Mesenchymal stem cell (in vitro differentiated cells and primary cell): Measurements from ENCODE around the gene TTC23L.

Experiments
- DNase-seq: peaks from one replicate; pipeline ENCODE4 v3.0.0-alpha.2; 2013
- H2AFZ ChIP-seq: one replicate; pipeline ENCODE4 v1.6.1; 2013; ENCODE audit warnings: low read depth, mild to moderate bottlenecking, control low read depth, inconsistent platforms, low read length, moderate library complexity
- H2AK5ac ChIP-seq: 2 replicates; pipeline ENCODE4 v1.6.1; 2013; ENCODE audit warnings: low read length, moderate library complexity, mild to moderate bottlenecking, inconsistent platforms; ENCODE audit not compliant: severe bottlenecking
- H2BK120ac ChIP-seq: one replicate; pipeline ENCODE4 v1.6.1; 2013; ENCODE audit warnings: low read depth, mild to moderate bottlenecking, inconsistent platforms, low read length, moderate library complexity
- H2BK12ac ChIP-seq, 2 experiments: one replicate each; pipeline ENCODE4 v1.6.1; 2013; ENCODE audit warnings: inconsistent platforms in 2 of 2, low read length in 2 of 2, mild to moderate bottlenecking in 2 of 2, moderate library complexity in 2 of 2, control low read depth in 1 of 2
- H2BK15ac ChIP-seq: one replicate; pipeline ENCODE4 v1.6.1; 2013; ENCODE audit warnings: mild to moderate bottlenecking, low read depth, inconsistent platforms; ENCODE audit not compliant: poor library complexity, severe bottlenecking
- H2BK5ac ChIP-seq: 2 replicates; pipeline ENCODE4 v1.6.1; 2013; ENCODE audit warnings: low read depth, mild to moderate bottlenecking, low read length, control low read depth, inconsistent platforms; ENCODE audit not compliant: poor library complexity, severe bottlenecking
- H3K14ac ChIP-seq, 2 experiments: one replicate each; pipeline ENCODE4 v1.6.1; 2013; ENCODE audit warnings: inconsistent platforms in 2 of 2, low read length in 2 of 2, control low read depth in 1 of 2, mild to moderate bottlenecking in 1 of 2, moderate library complexity in 1 of 2
- H3K18ac ChIP-seq, 2 experiments: one replicate each; pipeline ENCODE4 v1.6.1; 2013; ENCODE audit warnings: inconsistent platforms in 2 of 2, low read length in 2 of 2, control low read depth in 1 of 2, low read depth in 1 of 2, mild to moderate bottlenecking in 1 of 2
- H3K23ac ChIP-seq, 2 experiments: one replicate each; pipeline ENCODE4 v1.6.1; 2013; ENCODE audit warnings: inconsistent platforms in 2 of 2, low read length in 2 of 2, mild to moderate bottlenecking in 2 of 2, moderate library complexity in 2 of 2, control low read depth in 1 of 2
- H3K27ac ChIP-seq: 2 replicates; pipeline ENCODE4 v1.5.1; 2013; ENCODE audit warnings: mild to moderate bottlenecking, moderate library complexity, low read length, control low read depth, inconsistent platforms; ENCODE audit not compliant: poor library complexity, severe bottlenecking
- H3K27me3 ChIP-seq, 2 experiments: 2 replicates each; pipeline versions ENCODE4 v1.6.1 to v1.7.0; 2013; ENCODE audit warnings: low read length in 2 of 2, mild to moderate bottlenecking in 2 of 2, moderate library complexity in 2 of 2, control low read depth in 1 of 2, inconsistent platforms in 1 of 2; ENCODE audit not compliant: control insufficient read depth in 1 of 2, insufficient read depth in 1 of 2
- H3K36me3 ChIP-seq, 2 experiments: 2 replicates each; pipeline versions ENCODE4 v1.6.1 to v1.7.0; 2013; ENCODE audit warnings: low read length in 2 of 2, control low read depth in 1 of 2, inconsistent platforms in 1 of 2, low read depth in 1 of 2, mild to moderate bottlenecking in 1 of 2; ENCODE audit not compliant: insufficient read depth in 2 of 2, control insufficient read depth in 1 of 2
- H3K4ac ChIP-seq, 2 experiments: one replicate each; pipeline ENCODE4 v1.6.1; 2013; ENCODE audit warnings: inconsistent platforms in 2 of 2, low read length in 2 of 2, mild to moderate bottlenecking in 2 of 2, moderate library complexity in 2 of 2, control low read depth in 1 of 2, low read depth in 1 of 2
- H3K4me1 ChIP-seq: 2 replicates; pipeline ENCODE4 v1.6.1; 2013; ENCODE audit warnings: low read depth, low read length, control low read depth; ENCODE audit not compliant: control insufficient read depth, insufficient read depth
- H3K4me2 ChIP-seq: 2 replicates; pipeline ENCODE4 v1.6.1; 2013; ENCODE audit warnings: low read length, mild to moderate bottlenecking, inconsistent platforms; ENCODE audit not compliant: poor library complexity, severe bottlenecking
- H3K4me3 ChIP-seq, 2 experiments: 2 replicates each; pipeline versions ENCODE4 v1.5.1 to v1.7.0; 2013; ENCODE audit warnings: low read length in 2 of 2, mild to moderate bottlenecking in 2 of 2, control low read depth in 1 of 2, low read depth in 1 of 2; ENCODE audit not compliant: insufficient read depth in 1 of 2
- H3K79me1 ChIP-seq: replicated peaks from 2 replicates; pipeline ENCODE4 v1.6.1; 2013; ENCODE audit warnings: mild to moderate bottlenecking, control low read depth, low read length, inconsistent platforms; ENCODE audit not compliant: poor library complexity, severe bottlenecking
- H3K9ac ChIP-seq: 2 replicates; pipeline ENCODE4 v1.7.0; 2013; ENCODE audit warnings: mild to moderate bottlenecking, low read length, moderate library complexity
- H3K9me3 ChIP-seq: 2 replicates; pipeline ENCODE4 v1.7.0; 2013; ENCODE audit warnings: mild to moderate bottlenecking, low read length; ENCODE audit not compliant: control insufficient read depth
- H4K8ac ChIP-seq: one replicate; pipeline ENCODE4 v1.6.1; 2013; ENCODE audit warnings: inconsistent platforms, mild to moderate bottlenecking, low read length, moderate library complexity
- H4K91ac ChIP-seq: one replicate; pipeline ENCODE4 v1.6.1; 2013; ENCODE audit warnings: mild to moderate bottlenecking, low read length, inconsistent platforms
- WGBS: methylation state at CpG from one replicate; pipeline ENCODE4 v1.1.7; 2013; ENCODE audit warnings: mixed read lengths; 5-methylcytosine and 5-hydroxymethylcytosine counted together

The TTC23L gene

DNA sequence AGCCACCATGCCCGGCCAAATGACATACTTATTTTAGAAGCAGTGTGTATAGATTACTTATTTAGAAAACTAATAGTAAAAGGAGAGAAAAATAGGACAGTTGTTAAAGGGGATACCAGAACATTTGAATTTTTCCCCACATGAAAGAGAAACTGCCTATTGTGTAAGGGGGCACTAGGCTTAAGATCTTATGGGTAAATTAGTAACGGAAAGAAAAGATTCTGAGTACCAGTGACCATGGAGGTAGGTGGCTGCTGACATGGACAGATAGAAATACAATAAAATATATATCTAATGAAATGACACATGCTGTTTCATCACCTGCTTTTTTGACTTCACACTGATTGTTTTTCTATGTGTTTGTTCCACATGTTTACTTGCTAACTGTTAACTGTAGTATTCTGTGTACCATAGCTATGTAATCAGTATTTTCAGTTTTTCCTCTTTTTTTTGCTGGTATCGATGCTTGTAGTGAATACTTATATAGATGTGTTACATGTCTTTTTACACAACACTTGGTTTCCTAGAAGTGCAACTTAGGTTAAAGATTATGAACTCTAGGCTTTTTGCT lies 87.4 kb downstream of the TTC23L start:
- Histone ChIP-seq H3K18ac (no peak overlapping the region), H3K4me3 (no peak overlapping the region)
- 100% methylated on average over 1 of the region's 3 CpGs for WGBS

DNA sequence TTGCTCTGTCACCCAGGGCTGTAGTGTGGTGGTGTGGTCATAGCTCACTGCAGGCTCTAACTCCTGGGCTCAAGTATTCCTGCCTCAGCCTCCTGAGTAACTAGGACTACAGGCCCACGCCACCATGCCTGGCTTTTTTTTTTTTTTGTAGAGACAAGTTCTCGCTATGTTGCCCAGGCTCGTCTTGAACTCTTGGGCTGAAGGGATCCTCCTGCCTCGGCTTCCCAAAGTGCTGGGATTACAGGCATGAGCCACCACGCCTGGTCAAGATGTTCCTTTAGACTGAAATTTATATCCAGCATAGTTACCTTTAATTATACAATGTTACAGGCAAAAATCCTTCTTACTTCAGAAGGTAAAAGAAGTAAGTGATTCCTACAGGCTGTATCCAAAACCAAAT lies 88.8 kb downstream of the TTC23L start:
- Histone ChIP-seq H3K23ac (no peak overlapping the region), H3K4me2 (no peak overlapping the region), H2BK12ac (no peak overlapping the region), H2BK15ac (no peak overlapping the region), H3K18ac (no peak overlapping the region), H3K4me3 (no peak overlapping the region), H3K4me1 (peaks cover 9% of the 10 kb centered on the region), H3K9ac (no peak overlapping the region), H3K79me1 (peaks cover 5% of the 10 kb centered on the region), H3K9me3 (no peaks in the 10 kb centered on the region), H3K4ac (no peak overlapping the region), H3K36me3 (peaks cover 11 to 46% of the 10 kb centered on the region in 2 experiments), H2AK5ac (no peak overlapping the region), H3K27ac (no peak overlapping the region), H2AFZ (no peak overlapping the region), H4K8ac (no peak overlapping the region), H3K14ac (no peak overlapping the region), H3K27me3 (no peaks in the 10 kb centered on the region), H4K91ac (no peak overlapping the region), H2BK5ac (no peak overlapping the region), H2BK120ac (no peak overlapping the region)
- no peak for DNase-seq
- 97% methylated on average over 4 of the region's 5 CpGs for WGBS

More for the DNA sequence above, 87.4 kb downstream of the TTC23L start:
- Histone ChIP-seq H3K9me3 (no peaks in the 10 kb centered on the region), H2BK5ac (no peak overlapping the region), H3K27ac (no peak overlapping the region), H2BK12ac (no peak overlapping the region), H2AFZ (no peak overlapping the region), H4K91ac (no peak overlapping the region), H2BK120ac (no peak overlapping the region), H3K27me3 (no peaks in the 10 kb centered on the region), H2AK5ac (no peak overlapping the region), H3K23ac (no peak overlapping the region), H3K4ac (no peak overlapping the region), H3K4me2 (no peak overlapping the region), H3K4me1 (peaks cover 5% of the 10 kb centered on the region), H3K9ac (no peak overlapping the region), H3K14ac (no peak overlapping the region), H2BK15ac (no peak overlapping the region), H4K8ac (no peak overlapping the region), H3K79me1 (peaks cover 2% of the 10 kb centered on the region), H3K36me3 (peaks cover 8 to 59% of the 10 kb centered on the region in 2 experiments)
- DNase-seq: no peak

DNA sequence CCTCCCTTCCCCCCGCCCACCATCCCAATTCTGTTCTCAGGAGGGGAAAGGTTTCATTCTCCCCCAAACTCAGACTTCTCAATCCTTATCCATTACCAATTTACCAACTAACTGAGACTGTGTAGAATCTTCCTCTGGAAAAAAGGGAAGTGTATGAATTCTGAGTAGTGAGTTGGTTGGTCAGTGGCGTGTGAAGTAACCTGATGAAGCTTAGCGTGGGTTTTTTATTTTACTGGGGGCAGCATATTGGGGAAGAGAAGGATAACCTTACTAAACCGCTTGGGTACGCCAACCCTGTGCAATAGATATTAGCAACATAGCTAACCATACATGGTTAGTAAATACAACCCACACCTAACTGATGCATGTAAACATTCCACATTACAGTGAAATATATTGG lies 89.3 kb downstream of the TTC23L start:
- Histone ChIP-seq H3K9me3 (no peaks in the 10 kb centered on the region), H2AFZ (no peak overlapping the region), H3K18ac (no peak overlapping the region), H3K4ac (no peak overlapping the region), H3K14ac (no peak overlapping the region), H4K8ac (no peak overlapping the region), H3K79me1 (peaks cover 7% of the 10 kb centered on the region), H2BK12ac (no peak overlapping the region), H3K4me1 (peaks cover 8% of the 10 kb centered on the region), H2BK5ac (no peak overlapping the region), H2BK120ac (no peak overlapping the region), H3K4me3 (peak overlapping the region in 1 of 2 experiments; percentile 81), H3K23ac (no peak overlapping the region), H3K9ac (no peak overlapping the region), H2BK15ac (no peak overlapping the region), H3K27me3 (no peaks in the 10 kb centered on the region), H3K27ac (no peak overlapping the region), H3K4me2 (no peak overlapping the region), H3K36me3 (peaks cover 10 to 42% of the 10 kb centered on the region in 2 experiments), H2AK5ac (no peak overlapping the region), H4K91ac (no peak overlapping the region)
- 86% methylated on average over 1 of the region's 5 CpGs for WGBS
- DNase-seq: no peak

DNA sequence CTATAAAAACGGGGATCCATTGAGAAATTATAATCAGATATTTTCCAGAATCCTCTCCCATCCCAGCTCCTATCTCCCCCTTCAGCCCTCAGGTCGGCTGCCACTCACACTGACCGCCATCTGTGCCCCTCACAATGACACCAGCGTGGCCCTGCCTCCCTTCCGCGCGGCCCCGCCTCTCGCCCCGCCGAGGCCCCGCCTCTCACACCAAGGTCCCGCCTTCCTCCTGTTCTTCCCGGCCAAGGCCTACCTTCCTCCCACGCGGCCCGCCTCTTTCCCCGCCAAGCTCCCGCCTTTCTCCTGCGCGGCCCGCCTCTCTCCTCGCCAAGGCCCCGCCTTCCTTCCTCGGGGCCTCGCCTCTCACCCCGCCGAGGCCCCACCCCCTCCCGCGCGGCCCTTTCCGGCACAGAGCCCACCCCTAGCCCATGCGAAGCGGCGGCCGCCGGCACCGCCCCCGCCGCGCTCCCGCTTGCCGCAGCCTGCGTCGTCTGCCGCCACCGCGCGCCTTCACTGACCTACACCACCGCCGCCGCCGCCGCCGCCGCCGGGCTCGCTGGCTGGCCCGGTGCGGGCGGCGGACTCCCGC lies 90.3 kb downstream of the TTC23L start, which contains the start of gene DNAJC21:
DNAJC21 (plus strand) TSS at position 426 of the 586 bp plus-strand sequence. CDS start 261 bp downstream, outside the sequence.
- H3K4me2 ChIP-seq: peak within 1 kb of the TSS; percentile 87
- peak within 1 kb of the TSS; percentile 96 for H3K9ac ChIP-seq
- peaks cover 10 to 41% of the 10 kb centered on the region in 2 experiments for H3K36me3 ChIP-seq
- H3K23ac ChIP-seq: peak within 1 kb of the TSS in 1 of 2 experiments; percentile 94
- H2AK5ac ChIP-seq: no peak within 1 kb of the TSS
- WGBS: under 1% methylated on average over 48 of the region's 63 CpGs
- peak within 1 kb of the TSS; percentile 4 for H4K91ac ChIP-seq
- peak within 1 kb of the TSS; percentile 88 for H4K8ac ChIP-seq
- peak within 1 kb of the TSS; percentile 82 to 90 for H3K18ac ChIP-seq
- peak within 1 kb of the TSS; percentile 93 for H2BK15ac ChIP-seq
- peak within 1 kb of the TSS in 1 of 2 experiments; percentile 63 for H2BK12ac ChIP-seq
- H3K4ac ChIP-seq: peak within 1 kb of the TSS in 1 of 2 experiments; percentile 97
- DNase-seq: peak; percentile 98
- peak within 1 kb of the TSS; percentile 97 to 98 for H3K4me3 ChIP-seq
- peaks cover 5% of the 10 kb centered on the region for H3K4me1 ChIP-seq
- peaks cover 12% of the 10 kb centered on the region for H3K79me1 ChIP-seq
- peak within 1 kb of the TSS; percentile 79 for H2BK120ac ChIP-seq
- peak within 1 kb of the TSS; percentile 89 for H3K27ac ChIP-seq
- H2BK5ac ChIP-seq: peak within 1 kb of the TSS; percentile 35
- H3K9me3 ChIP-seq: no peaks in the 10 kb centered on the region
- H3K27me3 ChIP-seq: no peaks in the 10 kb centered on the region
- H3K14ac ChIP-seq: peak within 1 kb of the TSS in 1 of 2 experiments; percentile 96
- H2AFZ ChIP-seq: peak within 1 kb of the TSS; percentile 98
